Measurements from ENCODE around the gene COL12A1. TPM values are rescaled to one million over a fixed set of nuclear protein-coding genes. Genes with fewer than 3 reads are reported as not detected.

Gene COL12A1
- total and polyA plus RNA-seq, 9 of the 15 experiments (the other 6 are each of a cell fraction or from before 2014, with no cell fraction given): 0.11 TPM; not detected in 8

- no peaks in the 10 kb centered on the region for H3K9me3 ChIP-seq (replicated peaks; ENCODE audit: control insufficient read depth, insufficient read depth, low read depth, low read length)
- no peaks in the 10 kb centered on the region for H3K79me2 ChIP-seq (ENCODE audit: control insufficient read depth, insufficient read depth, low read length)
- no peak overlapping the region for H3K27ac ChIP-seq (ENCODE audit: extremely low read depth, low read depth, low read length)
- BruUV-seq (replicated peaks): no TSS peak
- intact Hi-C loops (cut with micrococcal nuclease): no loop called here
- in situ Hi-C loops (cut with MboI): no loop called here
- no peak overlapping the region for H2AFZ ChIP-seq (ENCODE audit: low read depth, low read length)
- ChIA-PET POLR2A (no interaction called here), CTCF (ENCODE audit: low intra/inter-chr PET ratio) (no interaction called here)
- H3K4me1 ChIP-seq (replicated peaks in 1 of 2; ENCODE audit: control insufficient read depth in 2 of 2, insufficient read depth in 2 of 2, low read length in 2 of 2): no peaks in the 10 kb centered on the region
- no peak for ATAC-seq
- no peak for DNase-seq (ENCODE audit: extremely low read depth in 1 of 4, low spot score in 3 of 4)
- no peak overlapping the region for H3K4me2 ChIP-seq (ENCODE audit: insufficient read depth, low read length)
- H3K9me1 ChIP-seq (ENCODE audit: control insufficient read depth, insufficient read depth, low read length): no peaks in the 10 kb centered on the region
- H3K36me3 ChIP-seq (ENCODE audit: control insufficient read depth, insufficient read depth, low read length): no peaks in the 10 kb centered on the region
- H3K9ac ChIP-seq (ENCODE audit: insufficient read depth in 1 of 2, low read depth in 2 of 2, low read length in 2 of 2): no peak overlapping the region
- no peak for TF ChIP-seq CREM (IDR thresholded peaks at IDR 0.05; ENCODE audit: low read depth)
- no peak for TF ChIP-seq ZNF518B (CRISPR knock-in tag; IDR thresholded peaks at IDR 0.05)
- TF ChIP-seq MIER1 (IDR thresholded peaks at IDR 0.05; ENCODE audit: low read depth): no peak
- no peak for TF ChIP-seq THAP7 (CRISPR knock-in tag; IDR thresholded peaks at IDR 0.05)
- TF ChIP-seq TBP (optimal IDR thresholded peaks at IDR 0.05; ENCODE audit: low read depth, low read length): no peak
- no peak for TF ChIP-seq MTA1 (IDR thresholded peaks at IDR 0.05; ENCODE audit: borderline replicate concordance)
- TF ChIP-seq ZNF354B (CRISPR knock-in tag; IDR thresholded peaks at IDR 0.05): no peak
- no peak for TF ChIP-seq SUPT5H (IDR thresholded peaks at IDR 0.05)
- no peak for TF ChIP-seq SRSF3 (IDR thresholded peaks at IDR 0.05; ENCODE audit: insufficient read depth, low read length)
- WGBS (ENCODE audit: insufficient coverage, low coverage, missing lambda C conversion rate): 0% methylated on average over 1 of the region's 1 CpG
- no peaks in the 10 kb centered on the region for H4K20me1 ChIP-seq (replicated peaks; ENCODE audit: control insufficient read depth, insufficient read depth, low read length)
- H3K27me3 ChIP-seq (ENCODE audit: control insufficient read depth in 2 of 2, insufficient read depth in 2 of 2, low read length in 2 of 2): no peaks in the 10 kb centered on the region
- FAIRE-seq: no peak
- H3K4me3 ChIP-seq: no peak overlapping the region
Measured at GRCh38 chr6:75149240-75149639, 56.6 kb downstream of the COL12A1 start.

Measured in K562 (cell line).